Chondrocyte (in vitro differentiated cells): Measurements from ENCODE around the gene RPH3AL. TPM values are rescaled to one million over a fixed set of nuclear protein-coding genes. Genes with fewer than 3 reads are reported as not detected.

Experiments
- DNase-seq: peaks from one replicate; pipeline ENCODE4 v3.0.0; 2021; ENCODE audit warnings: mixed read lengths, low spot score
- H3K27ac Mint-ChIP-seq: one replicate; pipeline ENCODE4 v1.8.0; 2021; ENCODE audit warnings: mild to moderate bottlenecking, moderate library complexity, mixed read lengths; ENCODE audit not compliant: unreplicated experiment
- H3K27me3 Mint-ChIP-seq: 2 replicates; pipeline ENCODE4 v1.8.0; 2021; ENCODE audit warnings: low read depth, mixed read lengths
- H3K36me3 Mint-ChIP-seq: 2 replicates; pipeline ENCODE4 v1.8.0; 2021; ENCODE audit warnings: low read depth, mixed read lengths
- H3K4me1 Mint-ChIP-seq: 2 replicates; pipeline ENCODE4 v1.8.0; 2021; ENCODE audit warnings: low read depth, mild to moderate bottlenecking, mixed read lengths
- H3K4me3 Mint-ChIP-seq: one replicate; pipeline ENCODE4 v1.8.0; 2021; ENCODE audit warnings: mild to moderate bottlenecking, moderate library complexity, mixed read lengths; ENCODE audit not compliant: unreplicated experiment
- H3K9me3 Mint-ChIP-seq: 2 replicates; pipeline ENCODE4 v1.8.0; 2021; ENCODE audit warnings: low read depth, mixed read lengths
- total RNA-seq: library from RNA; stranded (reverse); gene quantifications from 3 replicates; pipeline ENCODE4 v1.2.1, GENCODE V29; 2021
- TF ChIP-seq, protein P1 (sequence below): fragments of 200-600 bp; sonication (generic); IDR thresholded peaks from 2 replicates; pipeline ENCODE4 v1.5.0; 2021; ENCODE audit warnings: antibody characterized with exemption, mild to moderate bottlenecking, moderate library complexity

RPH3AL gene
- total RNA-seq, 1 donor from 2014 or later: 4.1 TPM

DNA sequence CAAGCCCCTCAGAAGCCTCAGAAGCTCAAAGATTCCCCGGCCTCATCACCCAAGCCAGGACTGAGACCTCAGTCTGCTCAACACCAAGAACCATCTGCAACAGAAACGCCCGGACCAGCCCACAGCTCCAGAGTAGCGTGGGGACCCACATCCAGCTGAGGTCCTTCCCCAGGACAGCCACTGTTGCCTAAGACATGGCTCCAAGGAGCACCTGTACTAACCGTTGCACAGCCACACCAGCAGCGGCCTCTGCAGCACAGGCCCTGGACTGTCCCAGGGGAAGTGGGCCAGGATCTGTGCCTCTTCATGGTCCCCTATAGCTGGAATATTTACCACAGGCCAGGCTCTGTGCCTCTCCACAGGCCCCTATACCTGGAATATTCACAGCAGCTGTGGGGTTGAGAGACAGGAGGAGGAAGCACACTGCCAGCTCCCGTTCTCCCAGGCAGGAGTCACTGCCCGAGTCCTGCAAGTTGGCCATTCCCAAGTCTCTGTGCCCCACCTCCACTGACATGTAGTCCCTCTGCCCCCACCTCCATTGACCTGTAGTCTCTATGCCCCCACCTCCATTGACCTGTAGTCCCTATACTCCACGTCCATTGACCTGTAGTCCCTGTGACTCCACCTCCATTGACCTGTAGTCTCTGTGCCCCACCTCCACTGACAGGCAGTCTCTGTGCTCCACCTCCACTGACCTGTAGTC is 38.5 kb downstream of the RPH3AL start:
- Mint-ChIP-seq H3K36me3 (peaks cover 4% of the 10 kb centered on the region), H3K9me3 (peaks cover 4% of the 10 kb centered on the region), H3K4me1 (no peaks in the 10 kb centered on the region), H3K27me3 (peaks cover 9% of the 10 kb centered on the region), H3K4me3 (no peak overlapping the region), H3K27ac (no peak overlapping the region)
- TF ChIP-seq, protein P1, sequence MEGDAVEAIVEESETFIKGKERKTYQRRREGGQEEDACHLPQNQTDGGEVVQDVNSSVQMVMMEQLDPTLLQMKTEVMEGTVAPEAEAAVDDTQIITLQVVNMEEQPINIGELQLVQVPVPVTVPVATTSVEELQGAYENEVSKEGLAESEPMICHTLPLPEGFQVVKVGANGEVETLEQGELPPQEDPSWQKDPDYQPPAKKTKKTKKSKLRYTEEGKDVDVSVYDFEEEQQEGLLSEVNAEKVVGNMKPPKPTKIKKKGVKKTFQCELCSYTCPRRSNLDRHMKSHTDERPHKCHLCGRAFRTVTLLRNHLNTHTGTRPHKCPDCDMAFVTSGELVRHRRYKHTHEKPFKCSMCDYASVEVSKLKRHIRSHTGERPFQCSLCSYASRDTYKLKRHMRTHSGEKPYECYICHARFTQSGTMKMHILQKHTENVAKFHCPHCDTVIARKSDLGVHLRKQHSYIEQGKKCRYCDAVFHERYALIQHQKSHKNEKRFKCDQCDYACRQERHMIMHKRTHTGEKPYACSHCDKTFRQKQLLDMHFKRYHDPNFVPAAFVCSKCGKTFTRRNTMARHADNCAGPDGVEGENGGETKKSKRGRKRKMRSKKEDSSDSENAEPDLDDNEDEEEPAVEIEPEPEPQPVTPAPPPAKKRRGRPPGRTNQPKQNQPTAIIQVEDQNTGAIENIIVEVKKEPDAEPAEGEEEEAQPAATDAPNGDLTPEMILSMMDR: no peak
- peak; percentile 55 for DNase-seq

- peak; percentile 44 for DNase-seq
- Mint-ChIP-seq H3K4me3 (no peak overlapping the region), H3K36me3 (no peaks in the 10 kb centered on the region), H3K27me3 (peaks cover 9% of the 10 kb centered on the region), H3K27ac (no peak overlapping the region), H3K4me1 (no peaks in the 10 kb centered on the region), H3K9me3 (peaks cover 4% of the 10 kb centered on the region)
- TF ChIP-seq, protein P1: no peak
Observed at GRCh38 chr17:313231-313630, 39.4 kb downstream of the RPH3AL start.

- DNase-seq: peak; percentile 73
- H3K4me1 Mint-ChIP-seq: no peaks in the 10 kb centered on the region
- H3K27ac Mint-ChIP-seq: no peak overlapping the region
- H3K36me3 Mint-ChIP-seq: no peaks in the 10 kb centered on the region
- H3K27me3 Mint-ChIP-seq: peaks cover 9% of the 10 kb centered on the region
- peaks cover 4% of the 10 kb centered on the region for H3K9me3 Mint-ChIP-seq
- TF ChIP-seq, protein P1: no peak
- H3K4me3 Mint-ChIP-seq: no peak overlapping the region
Observed at GRCh38 chr17:312476-313148, 40.0 kb downstream of the RPH3AL start.

DNA sequence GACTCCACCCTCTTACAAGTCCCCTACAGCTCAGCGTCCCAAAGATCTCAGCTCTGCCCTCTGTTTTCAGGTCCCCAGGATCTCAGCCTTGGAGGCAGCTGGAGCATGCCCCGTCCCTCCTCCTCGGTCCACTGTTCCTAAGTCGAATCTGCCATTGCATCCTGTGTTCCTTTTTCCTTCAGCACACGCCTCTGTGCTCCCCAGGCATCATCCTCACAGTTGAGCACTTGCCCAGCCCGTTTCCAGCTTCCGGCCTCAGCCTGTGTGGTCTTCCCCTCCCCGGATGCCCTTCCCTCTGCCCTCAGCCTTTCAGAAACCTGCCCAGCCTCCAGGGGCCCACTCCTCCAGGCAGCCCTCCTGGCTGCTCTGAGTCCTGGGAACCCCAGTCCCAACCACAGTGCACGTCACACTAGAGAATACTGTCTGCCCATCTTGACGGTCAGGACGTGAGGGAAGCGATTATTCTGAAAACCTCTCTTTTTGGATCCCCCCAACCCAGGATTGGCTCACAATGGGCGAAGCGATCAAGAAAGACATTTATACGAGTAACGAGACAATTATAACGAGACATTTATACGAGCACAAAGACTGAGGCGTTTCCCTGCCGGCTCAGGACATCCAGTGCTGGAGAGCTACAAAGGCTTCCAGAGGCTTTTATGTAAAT is 41.4 kb downstream of the RPH3AL start:
- TF ChIP-seq, protein P1: no peak
- H3K4me3 Mint-ChIP-seq: no peak overlapping the region
- H3K36me3 Mint-ChIP-seq: no peaks in the 10 kb centered on the region
- no peak overlapping the region for H3K27ac Mint-ChIP-seq
- peaks cover 9% of the 10 kb centered on the region for H3K27me3 Mint-ChIP-seq
- peaks cover 4% of the 10 kb centered on the region for H3K9me3 Mint-ChIP-seq
- no peaks in the 10 kb centered on the region for H3K4me1 Mint-ChIP-seq
- peak; percentile 59 for DNase-seq
